GM19240 (cell line): ENCODE data around the gene VSIG8.

Experiments
- DNase-seq: peaks from one replicate; pipeline ENCODE4 v3.0.0; 2011; ENCODE audit warnings: low spot score; ENCODE audit not compliant: insufficient read length

The VSIG8 gene

DNA sequence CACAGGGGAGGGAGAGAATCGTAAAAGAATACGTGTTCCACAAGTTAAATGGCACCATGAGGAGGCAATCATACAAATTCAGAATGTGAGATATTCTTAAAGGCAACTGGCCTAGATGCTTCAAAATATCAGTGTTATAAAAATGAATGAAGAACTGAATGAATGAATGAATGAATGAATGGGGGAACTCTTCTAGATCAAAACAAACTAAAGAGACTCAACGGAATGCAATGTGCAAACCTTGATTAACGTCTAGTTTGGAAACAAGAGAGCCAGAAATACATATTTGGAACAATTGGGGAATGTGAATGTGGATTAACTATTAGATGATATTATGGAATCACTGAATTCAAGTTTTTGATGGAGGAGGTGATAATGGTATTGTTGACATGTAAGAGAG, 20.7 kb upstream of the VSIG8 start:
- DNase-seq: no peak

DNA sequence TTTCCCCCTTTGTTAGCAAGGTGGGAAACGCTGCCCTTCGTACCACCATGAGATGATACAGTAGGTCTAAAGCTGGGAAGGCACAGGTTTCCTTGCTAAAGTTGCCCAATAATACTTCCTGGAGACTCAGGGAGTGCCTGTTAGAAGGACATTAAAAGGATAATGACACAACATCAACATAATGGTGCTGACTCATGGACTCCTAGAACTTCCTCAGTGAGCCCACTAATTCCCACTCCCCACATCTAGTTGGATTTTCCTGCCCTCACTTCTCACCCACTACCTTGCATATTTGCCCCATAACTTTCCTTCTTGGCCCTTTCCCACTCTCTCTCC, 20.0 kb upstream of the VSIG8 start:
- DNase-seq: no peak

DNA sequence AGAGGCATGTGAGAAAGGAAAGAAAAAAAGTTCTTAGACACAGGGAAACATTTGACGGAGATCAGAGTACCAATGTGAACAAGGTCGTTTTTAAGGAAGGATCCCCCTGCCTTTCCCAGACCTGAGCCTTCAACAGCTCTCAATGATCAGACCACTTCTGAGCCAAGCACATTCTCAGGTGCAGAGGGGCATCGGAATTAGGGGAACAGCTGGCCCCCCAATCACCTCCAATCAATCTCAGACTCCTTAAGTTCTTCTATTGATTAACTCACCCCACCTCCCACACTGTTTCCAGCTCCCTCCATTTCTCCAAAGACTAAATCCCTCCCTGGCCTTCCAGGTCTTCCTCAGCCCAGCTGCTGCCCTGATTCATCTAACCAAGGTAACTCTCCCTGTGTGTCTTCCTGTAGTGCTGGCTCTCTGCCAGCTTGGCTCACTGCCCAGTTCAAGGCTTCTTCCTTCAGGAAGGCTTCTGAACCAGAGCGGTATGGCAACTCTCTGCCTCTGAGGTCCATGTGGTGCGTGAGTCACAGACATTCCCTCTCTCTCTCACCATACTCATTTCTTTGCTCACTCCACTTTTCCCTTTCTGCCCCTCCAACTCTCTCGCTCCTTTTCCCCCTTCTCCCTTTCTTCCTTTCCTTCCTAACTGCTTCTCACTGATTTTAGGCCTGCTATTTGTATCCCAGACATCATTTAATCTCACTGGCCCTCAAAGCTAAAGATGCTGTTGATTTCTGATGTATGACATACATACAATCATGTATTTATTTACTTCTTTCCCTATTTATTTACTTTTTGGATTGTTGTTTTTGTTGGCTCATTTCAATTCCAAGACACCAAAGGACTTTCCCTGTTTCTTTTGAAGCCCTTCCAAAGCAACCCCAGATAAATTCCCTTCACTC, 19.4 kb upstream of the VSIG8 start:
- DNase-seq: no peak

DNA sequence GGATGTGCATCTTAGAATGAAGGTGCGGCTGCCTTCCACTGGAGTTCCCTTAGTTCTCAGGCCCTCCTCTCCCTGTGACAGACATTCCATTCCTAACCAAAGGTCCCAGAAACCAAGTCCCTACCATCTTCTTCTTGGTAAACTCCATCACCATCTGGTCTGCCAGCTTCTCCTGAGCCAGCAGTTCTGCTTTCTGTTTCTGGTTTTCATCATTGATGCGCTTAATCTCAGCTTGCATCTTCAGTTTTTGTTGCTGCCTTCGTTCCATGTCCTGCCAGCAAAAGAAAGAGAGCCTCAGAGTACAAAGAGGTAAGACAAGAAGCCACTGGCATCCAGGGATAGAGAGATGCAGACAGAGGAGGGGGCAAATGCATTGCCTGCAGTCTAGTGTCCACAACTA, 18.0 kb upstream of the VSIG8 start:
- no peak for DNase-seq

DNA sequence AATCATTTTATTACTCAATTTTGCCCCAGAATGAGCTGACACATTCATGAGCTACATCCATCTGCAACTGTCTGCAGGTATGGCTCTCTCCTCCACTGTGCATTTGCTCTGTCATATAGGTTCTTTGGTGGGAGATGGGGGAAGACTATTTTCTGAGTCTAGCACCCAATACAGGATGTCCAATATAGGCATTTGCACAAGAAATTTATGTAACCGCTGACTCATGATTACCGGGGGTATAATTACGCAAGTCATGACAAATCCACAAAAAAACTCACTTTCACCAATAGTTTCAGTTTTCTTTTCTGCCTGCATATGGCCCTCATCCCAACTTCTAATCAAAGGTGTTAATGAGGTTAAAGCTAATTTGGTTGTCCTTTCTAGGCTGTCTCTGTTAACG, 17.5 kb upstream of the VSIG8 start:
- DNase-seq: no peak

DNA sequence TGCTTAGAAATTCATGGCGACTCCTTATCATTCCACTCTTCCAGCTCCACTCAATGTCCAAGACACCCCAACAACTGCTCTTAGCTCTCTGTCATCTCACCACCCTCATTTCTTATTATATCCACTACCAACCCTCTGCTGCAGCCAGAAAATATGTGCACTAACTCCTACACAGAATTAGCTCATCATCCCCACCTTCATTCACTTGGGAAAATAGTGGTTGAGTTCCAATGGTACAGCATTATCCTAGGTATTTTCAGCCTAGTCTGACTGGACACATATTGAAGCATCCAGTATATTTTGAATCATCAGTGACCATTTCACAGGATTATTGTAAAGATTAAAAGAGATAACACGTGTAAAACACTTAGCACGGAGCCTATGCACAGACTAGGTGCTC, 16.7 kb upstream of the VSIG8 start:
- no peak for DNase-seq

DNA sequence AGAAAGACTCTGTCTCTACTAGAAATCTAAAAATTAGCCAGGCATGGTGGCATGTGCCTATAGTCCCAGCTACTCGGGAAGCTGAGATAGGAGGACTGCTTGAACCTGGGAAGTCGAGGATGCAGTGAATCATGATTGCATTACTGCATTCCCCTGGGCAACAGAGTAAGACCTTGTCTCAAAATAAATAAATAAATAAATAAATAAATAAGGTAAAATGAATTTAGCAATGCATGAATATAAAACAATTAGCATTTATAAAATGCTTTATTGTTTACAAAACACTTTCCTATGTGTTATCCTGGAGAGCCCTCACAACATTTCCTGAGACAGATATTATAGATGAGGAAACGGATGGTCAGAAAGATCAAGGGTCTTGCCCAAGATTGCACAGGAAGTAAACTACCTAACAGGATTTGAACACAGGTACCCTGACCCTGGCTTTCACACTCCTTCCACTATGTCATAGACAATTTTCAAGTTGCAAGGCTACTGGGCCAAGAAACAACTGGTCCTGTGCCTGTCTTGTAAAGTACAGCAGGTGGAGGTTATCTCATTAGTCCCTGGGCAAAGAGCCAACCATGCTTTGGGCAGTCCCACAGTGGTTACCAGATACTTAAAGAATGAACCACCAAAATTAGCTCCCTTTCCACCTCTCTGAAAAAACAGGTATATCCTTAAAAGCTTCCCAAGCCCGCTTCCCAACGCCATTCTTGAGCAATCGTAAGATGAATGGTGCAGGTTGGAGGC, 15.4 kb upstream of the VSIG8 start:
- no peak for DNase-seq

DNA sequence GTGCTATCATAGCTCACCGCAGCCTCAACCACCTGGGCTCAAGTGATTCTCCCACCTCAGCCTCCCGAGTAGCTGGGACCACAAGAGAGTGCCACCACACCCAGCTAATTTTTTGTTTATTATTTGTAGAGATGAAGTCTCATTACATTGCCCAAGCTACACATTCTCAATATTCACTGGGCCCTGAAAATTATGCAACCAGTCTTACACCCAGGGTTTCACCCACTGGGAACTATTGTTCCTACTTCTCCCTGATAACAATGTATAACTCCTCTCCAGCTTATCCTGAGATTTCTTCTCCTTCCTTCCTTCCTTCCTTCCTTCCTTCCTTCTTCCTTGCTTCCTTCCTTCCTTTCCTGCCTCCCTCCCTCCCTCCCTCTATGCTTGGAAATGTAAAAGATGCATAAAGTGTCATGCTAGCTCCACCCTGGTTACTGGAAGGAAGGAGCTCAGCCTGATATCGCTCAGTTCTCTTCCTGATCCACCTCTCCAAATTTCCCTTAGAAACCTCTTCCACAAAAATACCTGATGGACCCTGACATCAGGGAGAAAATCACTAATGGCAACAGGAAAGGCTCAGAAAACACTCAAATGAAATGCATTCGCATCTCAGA, 11.2 kb upstream of the VSIG8 start:
- no peak for DNase-seq

DNA sequence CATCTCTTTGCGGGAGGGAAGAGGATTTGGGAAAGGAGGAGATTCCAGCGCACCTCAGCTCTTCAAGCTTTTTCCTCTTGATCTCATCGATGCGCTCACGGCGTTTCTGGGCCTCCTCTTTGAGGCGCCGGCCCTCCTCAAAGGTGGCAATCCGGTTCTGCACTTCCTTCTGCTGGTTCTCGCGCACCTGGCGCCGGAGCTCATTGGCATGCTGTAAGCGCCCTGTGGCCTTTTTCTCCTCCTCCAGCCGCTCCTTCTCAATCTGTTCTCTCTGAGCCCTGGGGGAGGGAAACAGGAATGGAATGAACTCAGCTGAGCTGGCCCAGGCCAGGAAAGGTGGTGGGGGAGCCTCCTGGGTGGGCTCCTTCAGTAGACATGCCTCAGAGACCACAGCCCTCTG, 10.4 kb upstream of the VSIG8 start:
- DNase-seq: no peak

DNA sequence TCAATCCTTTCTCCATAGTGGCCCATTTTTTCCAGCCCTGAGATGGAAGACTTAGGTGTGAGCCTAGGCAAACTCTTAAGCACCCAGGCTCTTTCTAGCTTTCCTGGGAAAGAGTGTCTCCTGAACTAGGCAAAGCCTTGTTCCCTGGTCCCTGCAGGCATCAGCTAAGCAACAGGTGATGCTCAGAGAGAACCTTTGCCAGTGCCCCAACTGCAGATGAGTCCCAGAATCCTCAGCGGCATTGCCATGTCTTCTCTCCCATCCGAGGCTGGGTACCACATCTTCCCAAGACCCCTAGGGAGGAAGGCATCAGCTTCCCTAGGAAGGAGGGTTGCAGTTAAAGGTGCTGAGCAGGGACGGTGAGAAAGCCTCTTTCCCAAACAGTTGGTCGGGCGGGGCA, 8.2 kb upstream of the VSIG8 start:
- no peak for DNase-seq

DNA sequence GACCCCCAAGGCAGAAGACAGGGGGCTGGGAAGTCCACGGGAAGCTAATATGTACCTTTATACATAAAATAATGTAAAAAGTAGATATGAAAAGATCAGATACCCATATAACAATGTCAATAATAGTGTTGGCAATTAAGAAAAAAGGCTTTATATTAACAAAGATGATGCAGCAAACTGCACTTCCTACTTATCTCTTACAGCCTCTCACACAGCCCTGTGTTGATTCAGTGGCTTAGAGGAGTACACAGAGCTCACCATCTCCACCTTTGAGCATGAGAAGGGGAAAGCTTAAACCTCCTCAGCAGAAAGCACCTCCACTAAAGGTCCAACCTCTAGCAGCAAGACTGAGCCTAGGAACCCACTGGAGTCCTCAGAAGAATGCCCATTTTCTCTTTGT, 7.2 kb upstream of the VSIG8 start:
- DNase-seq: no peak

DNA sequence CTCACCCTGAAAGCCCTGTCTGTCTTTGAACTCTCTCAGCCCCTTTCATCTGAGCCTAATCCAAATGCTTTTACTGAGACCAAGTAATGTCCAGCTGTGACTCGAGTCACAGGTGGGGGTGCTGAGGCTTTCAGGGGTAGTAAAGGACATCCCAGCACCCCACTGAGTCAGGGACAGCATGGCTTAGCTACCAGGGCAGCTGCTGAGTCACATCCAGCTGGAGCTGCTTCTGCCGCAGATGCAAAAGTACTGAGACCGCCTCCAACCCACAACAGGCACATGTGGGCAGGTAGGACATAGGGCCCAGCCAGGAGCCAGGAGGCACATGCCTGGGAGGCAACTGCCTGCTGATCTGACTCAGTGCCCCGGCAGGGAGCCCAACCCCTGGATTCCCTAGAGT, 6.7 kb upstream of the VSIG8 start:
- no peak for DNase-seq

DNA sequence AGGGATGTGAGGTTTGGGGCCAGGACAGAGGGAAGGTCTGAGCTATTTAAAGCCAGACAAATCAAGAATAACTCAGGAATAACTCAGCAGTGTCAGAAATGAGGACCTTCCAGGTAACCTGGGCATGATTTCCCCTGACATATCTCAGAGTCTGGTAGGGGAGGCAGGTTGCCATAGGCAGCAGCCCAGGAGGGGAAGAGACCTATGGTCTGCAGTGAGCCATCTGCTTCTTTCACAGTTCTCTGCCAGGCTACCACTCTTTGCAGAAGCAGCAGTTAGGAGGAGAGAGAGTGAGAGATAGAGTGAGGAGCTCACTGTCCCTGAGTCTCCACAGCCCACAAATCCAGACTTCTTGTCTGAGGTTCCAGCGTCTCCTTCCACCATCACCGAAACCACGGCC, 6.3 kb upstream of the VSIG8 start:
- DNase-seq: no peak

DNA sequence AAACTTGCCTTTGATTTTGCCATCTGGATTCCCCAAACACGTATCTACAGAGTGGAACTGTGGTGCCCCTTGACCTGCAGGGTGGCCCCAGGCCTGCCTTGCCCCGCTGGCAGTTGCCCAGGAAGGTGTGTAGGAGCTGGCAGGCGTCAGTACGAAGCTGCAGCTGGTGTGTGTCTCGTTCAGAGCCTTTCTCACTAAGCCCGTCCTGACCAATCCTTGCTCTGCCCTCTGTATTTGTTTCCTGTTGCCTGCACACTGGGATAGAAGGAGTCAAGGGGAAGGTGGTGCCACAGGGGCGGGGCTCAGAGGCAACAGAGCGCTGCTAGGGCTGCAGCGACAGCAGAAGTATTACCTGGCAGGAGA, 5.2 kb upstream of the VSIG8 start:
- no peak for DNase-seq

DNA sequence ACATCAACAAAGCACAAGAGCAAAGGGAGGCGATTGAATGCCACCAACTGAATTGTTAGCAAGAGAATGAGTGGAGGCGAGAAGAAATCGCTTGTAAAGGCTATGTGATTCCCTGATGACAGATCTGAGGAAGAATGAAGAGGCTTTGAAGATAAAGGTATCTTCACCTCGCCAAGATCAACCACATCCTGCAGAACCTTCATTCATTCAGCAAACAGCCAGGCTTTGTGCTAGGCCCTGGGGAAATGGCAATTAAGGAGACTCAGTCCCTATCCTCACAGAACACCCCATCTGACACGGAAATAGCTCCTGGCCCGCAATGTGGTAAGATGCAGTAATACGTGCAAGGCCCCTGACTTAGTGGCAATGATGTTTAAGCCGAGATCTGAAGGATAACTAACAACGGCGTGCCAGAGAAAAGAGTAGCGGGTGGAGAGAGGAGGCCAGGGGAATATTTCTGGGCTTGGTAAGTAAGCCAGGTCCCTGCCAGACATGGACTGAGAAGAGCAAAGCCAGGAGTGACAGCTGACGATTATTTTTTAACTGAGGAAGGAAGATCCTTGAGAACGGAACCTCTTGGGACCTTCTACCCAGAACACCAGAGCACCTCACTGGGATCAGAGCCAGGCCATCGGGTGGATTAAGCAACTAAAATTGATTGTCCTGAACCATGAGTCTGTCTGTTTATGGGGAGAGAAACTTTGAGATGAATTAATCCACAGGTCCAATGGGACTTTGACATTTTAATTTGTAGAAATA, 4.6 kb upstream of the VSIG8 start:
- DNase-seq: no peak

DNA sequence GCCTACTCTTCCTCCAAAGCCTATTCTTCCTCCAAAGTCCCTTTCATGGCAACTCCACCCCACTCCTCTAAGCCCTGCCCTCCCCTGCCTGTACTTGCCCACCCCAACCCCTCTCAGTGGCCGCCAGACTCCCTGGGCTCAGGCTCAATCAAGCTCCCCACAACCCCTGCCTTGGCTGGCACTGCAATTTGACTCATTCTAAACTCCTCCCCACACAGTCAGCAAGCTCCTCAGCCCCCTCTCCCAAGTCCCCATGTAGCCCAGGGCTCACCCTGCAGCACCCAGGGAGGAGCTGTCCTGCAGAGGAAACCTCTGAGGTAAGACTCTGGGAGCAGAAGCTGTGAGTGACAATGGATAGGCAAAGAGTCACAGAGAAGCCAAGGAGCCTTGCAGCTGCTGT, 3.6 kb upstream of the VSIG8 start:
- no peak for DNase-seq

DNA sequence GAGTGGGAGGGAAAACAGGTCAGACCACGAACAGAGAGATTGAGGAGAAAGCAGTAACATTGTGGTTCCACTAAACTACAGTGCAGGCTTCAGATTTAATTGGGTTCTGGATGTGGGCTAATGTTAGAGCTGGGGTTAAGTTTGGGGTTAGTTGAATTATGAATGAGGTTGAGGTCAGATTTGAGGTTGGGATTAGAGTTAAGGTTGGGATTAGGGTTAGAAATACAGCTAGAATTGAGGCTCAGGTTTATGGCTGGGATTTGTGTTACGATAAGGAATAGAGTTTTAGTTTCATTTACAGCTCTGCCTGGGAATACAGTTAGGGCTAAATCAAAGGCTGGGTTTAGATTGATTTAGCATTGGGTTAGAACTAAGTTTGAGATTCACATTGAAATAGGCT, 1.8 kb upstream of the VSIG8 start:
- DNase-seq: no peak

DNA sequence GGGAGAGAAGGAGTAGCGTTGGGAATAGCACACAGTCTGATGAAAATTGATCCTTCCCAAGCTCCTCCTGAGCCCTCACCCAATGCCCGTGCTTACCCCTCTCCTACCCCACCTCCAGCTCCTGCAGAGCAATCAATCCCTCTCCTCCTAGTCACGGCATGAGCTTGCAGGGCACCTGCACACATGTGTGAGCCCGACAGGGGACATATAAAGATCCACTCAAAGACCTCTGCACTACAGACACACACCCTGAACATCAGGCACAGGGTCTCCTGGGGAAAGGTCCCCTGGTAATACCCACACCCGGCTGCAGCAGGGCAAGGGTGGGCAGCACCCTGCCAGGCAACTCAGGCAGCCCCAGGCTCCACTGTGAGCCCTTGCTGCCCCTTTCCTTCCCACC, 426 bp downstream of the VSIG8 start:
- no peak for DNase-seq

DNA sequence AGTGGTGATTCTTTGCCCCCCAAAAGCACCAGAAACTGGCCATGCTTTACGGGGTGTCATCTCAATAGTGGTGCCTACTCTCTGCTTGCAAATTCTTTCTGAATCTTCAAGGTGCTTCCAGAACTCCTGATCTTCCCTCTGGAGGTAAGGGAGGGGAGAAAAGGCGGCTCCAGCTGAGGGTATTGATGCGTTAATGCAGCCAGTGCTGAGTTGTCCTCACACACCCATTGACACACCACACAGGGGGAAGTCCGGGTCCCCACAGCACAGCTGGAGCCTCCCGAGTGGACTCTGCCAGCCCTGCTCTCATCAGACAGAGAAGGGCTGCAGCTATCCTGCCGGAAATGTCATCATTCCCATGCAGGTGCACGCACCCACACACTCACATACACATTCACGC, 1.2 kb downstream of the VSIG8 start:
- no peak for DNase-seq

DNA sequence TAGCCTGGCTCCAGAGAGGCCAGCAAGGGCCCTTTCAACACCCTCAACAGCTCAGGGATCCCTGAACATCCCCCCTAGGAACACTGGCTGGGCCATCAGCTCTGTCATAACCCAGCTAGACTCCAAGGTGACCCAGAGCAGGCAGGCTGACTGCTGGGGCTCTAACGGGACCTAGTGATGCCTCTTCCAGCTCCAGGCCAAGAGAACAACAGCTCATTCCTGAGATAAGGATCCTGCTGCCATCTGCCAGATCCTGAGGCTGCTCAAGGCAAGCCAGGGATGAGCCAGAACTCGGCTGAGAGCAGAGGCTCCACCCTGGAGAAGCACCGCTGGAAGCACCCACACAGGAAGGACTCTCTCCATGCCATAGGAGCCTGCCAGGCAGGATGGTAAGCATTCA, 2.0 kb downstream of the VSIG8 start:
- no peak for DNase-seq

DNA sequence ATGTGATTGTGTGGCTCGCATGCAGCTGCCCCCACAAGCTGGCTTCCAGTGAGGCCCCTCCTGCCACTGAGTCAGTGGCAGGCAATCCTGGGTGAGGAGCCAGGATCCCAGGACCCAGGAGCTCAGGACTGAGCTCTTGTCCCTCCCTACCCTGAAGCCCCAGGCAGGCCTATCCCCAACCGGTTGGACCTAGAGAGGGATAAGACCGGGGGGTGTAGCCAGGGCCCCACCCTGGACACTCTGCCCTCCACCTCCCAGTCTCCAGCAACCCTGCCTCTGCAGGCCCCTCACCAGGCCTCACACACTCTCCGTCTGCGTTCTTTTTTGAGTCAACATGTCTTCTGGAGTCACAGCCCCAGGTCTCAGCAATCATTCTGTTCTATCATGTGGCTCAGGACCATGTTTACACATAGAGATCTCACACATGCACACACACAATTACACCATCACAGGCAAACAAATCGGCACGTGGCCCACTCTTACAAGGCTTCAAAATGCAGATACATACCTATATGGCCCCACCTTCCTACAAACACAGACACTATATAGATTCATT, 2.6 kb downstream of the VSIG8 start:
- no peak for DNase-seq

DNA sequence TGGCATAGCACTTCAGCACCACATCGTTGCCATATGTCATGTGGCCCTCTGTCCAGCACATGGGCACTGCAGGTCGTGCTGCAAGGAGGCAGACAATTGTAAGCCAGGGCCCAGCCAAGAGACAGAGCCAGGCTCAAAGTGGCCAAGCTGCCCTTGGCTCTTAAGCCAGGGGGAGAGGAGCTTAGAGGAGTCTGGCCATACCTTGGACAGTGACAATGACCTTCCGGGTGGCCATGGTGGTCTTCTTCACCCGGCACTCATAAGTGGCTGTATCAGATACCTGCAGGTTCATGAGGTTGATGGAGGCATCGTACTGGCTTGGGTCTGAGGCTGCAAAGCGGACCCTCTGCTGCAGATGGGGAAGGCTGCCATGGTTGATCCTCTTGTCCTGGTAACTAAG, 4.6 kb downstream of the VSIG8 start:
- no peak for DNase-seq
